ENCODE data around the gene ADRA1B.
A peak's percentile ranks its signal among the peaks of the same experiment; 100 is the strongest.

Gene ADRA1B

DNA sequence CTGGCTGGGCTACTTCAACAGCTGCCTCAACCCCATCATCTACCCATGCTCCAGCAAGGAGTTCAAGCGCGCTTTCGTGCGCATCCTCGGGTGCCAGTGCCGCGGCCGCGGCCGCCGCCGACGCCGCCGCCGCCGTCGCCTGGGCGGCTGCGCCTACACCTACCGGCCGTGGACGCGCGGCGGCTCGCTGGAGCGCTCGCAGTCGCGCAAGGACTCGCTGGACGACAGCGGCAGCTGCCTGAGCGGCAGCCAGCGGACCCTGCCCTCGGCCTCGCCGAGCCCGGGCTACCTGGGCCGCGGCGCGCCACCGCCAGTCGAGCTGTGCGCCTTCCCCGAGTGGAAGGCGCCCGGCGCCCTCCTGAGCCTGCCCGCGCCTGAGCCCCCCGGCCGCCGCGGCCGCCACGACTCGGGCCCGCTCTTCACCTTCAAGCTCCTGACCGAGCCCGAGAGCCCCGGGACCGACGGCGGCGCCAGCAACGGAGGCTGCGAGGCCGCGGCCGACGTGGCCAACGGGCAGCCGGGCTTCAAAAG is 55.7 kb downstream of the ADRA1B start:
- DNase-seq (ENCODE audit: low spot score), result no peak
- peak; percentile 73 for ATAC-seq (ENCODE audit: low read depth)
- H3K36me3 ChIP-seq (ENCODE audit: low read depth), result no peaks in the 10 kb centered on the region
- H3K27me3 ChIP-seq (ENCODE audit: insufficient read depth, poor library complexity, severe bottlenecking), result peaks cover 8% of the 10 kb centered on the region
- no peaks in the 10 kb centered on the region for H3K9me3 ChIP-seq (ENCODE audit: severe bottlenecking)
- no peak overlapping the region for H3K27ac ChIP-seq (ENCODE audit: poor library complexity, severe bottlenecking)
- H3K4me3 ChIP-seq (ENCODE audit: severe bottlenecking), result peak overlapping the region; percentile 32
- peaks cover 9% of the 10 kb centered on the region for H3K4me1 ChIP-seq (ENCODE audit: insufficient read depth, poor library complexity, severe bottlenecking)
- TF ChIP-seq, protein P1, sequence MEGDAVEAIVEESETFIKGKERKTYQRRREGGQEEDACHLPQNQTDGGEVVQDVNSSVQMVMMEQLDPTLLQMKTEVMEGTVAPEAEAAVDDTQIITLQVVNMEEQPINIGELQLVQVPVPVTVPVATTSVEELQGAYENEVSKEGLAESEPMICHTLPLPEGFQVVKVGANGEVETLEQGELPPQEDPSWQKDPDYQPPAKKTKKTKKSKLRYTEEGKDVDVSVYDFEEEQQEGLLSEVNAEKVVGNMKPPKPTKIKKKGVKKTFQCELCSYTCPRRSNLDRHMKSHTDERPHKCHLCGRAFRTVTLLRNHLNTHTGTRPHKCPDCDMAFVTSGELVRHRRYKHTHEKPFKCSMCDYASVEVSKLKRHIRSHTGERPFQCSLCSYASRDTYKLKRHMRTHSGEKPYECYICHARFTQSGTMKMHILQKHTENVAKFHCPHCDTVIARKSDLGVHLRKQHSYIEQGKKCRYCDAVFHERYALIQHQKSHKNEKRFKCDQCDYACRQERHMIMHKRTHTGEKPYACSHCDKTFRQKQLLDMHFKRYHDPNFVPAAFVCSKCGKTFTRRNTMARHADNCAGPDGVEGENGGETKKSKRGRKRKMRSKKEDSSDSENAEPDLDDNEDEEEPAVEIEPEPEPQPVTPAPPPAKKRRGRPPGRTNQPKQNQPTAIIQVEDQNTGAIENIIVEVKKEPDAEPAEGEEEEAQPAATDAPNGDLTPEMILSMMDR (IDR thresholded peaks at IDR 0.05; ENCODE audit: poor library complexity, severe bottlenecking), result no peak

DNA sequence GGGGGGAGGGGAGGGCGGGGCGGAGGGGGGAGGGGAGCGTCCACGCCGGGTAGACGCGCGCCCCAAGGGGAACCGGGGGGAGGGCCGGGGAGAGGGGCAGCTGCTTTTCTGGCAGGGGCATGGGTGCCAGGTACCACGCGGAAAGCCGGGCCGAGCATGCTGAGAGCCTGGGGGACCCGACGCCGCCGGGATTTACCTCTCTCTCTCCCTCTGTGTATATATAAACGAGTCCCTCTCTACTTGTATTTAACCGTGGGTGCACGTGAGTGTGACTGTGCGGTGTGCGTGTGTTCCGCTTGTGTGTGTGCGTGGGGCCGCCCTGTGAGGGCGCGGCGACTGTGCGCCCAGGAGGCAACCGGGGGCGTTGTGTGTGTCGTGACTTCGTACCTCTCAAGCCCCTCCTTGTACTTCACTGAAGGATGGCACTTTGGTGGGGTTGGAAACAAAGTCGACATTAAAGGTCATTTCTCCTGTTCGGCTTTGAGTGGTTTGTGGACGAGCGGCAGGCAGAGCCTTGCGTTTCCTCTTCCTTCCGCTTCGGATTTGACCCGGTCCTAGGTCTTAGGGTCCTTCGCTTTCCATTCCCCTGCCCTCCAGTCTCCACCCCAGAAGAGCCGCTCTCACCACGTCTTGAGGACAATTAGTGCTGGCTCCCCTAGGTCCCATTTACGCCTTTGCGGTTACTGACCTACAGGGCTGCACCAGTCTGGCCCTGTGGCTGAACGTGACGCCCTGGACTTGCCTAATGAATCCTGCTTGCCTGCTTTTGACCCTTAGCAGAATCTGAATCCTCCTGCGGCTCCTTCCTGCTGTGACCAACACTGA is 56.5 kb downstream of the ADRA1B start:
- no peaks in the 10 kb centered on the region for H3K9me3 ChIP-seq (ENCODE audit: severe bottlenecking)
- H3K36me3 ChIP-seq (ENCODE audit: low read depth), result no peaks in the 10 kb centered on the region
- TF ChIP-seq, protein P1 (IDR thresholded peaks at IDR 0.05; ENCODE audit: poor library complexity, severe bottlenecking), result no peak
- H3K27ac ChIP-seq (ENCODE audit: poor library complexity, severe bottlenecking), result no peak overlapping the region
- peaks cover 8% of the 10 kb centered on the region for H3K27me3 ChIP-seq (ENCODE audit: insufficient read depth, poor library complexity, severe bottlenecking)
- H3K4me3 ChIP-seq (ENCODE audit: severe bottlenecking), result no peak overlapping the region
- ATAC-seq (ENCODE audit: low read depth), result no peak
- H3K4me1 ChIP-seq (ENCODE audit: insufficient read depth, poor library complexity, severe bottlenecking), result peaks cover 9% of the 10 kb centered on the region
- DNase-seq (ENCODE audit: low spot score), result no peak

DNA sequence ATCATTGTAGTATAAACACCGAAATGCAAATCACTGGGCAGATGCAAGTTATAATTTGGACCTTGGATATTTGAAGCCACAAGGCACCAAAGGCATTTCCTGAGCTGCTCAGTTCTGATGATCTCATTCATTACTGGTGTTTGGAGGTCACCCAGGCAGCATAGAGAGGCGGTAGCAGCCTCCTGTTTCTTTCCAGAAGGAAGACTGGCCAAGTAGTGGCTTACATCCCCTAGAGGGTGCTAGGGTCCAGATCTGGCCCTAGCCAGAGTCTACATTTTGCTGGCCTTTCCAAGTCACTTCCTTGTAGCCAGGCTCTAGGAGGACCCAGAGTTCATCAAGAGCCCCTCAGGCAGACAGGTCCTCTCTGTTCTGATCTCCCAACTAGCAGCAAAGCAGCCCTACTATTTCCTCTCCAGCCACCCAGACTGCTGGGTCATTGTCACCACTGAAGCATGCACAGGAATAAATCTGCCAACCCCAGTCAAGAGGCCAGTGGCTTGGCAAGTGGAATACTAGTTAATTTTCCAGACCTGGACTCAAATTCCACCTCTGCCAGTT is 59.3 kb downstream of the ADRA1B start:
- no peaks in the 10 kb centered on the region for H3K9me3 ChIP-seq (ENCODE audit: severe bottlenecking)
- no peak for DNase-seq (ENCODE audit: low spot score)
- ATAC-seq (ENCODE audit: low read depth), result peak; percentile 38; the same call in 2 of the 3 replicates

DNA sequence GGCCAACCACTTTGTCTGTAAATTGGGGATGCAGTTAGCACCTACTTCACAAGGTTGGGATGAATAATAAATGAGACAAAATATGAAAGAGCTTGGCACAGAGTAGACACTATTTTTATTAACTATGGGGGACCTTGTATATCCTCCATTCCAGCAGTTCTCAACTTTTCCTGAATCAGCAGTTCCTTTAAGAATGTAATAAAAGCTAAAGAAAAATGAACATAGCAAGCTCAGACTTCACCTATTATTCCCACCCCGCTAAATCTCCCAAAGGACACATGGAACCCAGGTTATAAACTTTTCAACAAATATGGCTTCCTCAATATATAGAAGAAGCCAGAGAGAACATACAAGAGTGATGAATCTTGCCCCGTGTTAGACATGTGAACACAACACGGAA is 60.6 kb downstream of the ADRA1B start:
- Histone ChIP-seq H3K4me3 (ENCODE audit: severe bottlenecking) (no peak overlapping the region), H3K27ac (ENCODE audit: poor library complexity, severe bottlenecking) (no peak overlapping the region), H3K4me1 (ENCODE audit: insufficient read depth, poor library complexity, severe bottlenecking) (peaks cover 6% of the 10 kb centered on the region), H3K9me3 (ENCODE audit: severe bottlenecking) (no peaks in the 10 kb centered on the region), H3K27me3 (ENCODE audit: insufficient read depth, poor library complexity, severe bottlenecking) (no peaks in the 10 kb centered on the region), H3K36me3 (ENCODE audit: low read depth) (no peaks in the 10 kb centered on the region)
- ATAC-seq (ENCODE audit: low read depth) (no peak), DNase-seq (ENCODE audit: low spot score) (no peak)
- TF ChIP-seq, protein P1 (IDR thresholded peaks at IDR 0.05; ENCODE audit: poor library complexity, severe bottlenecking), result no peak

More for the DNA sequence above, 59.3 kb downstream of the ADRA1B start:
- Histone ChIP-seq H3K4me1 (ENCODE audit: insufficient read depth, poor library complexity, severe bottlenecking) (peaks cover 9% of the 10 kb centered on the region), H3K27ac (ENCODE audit: poor library complexity, severe bottlenecking) (no peak overlapping the region), H3K4me3 (ENCODE audit: severe bottlenecking) (no peak overlapping the region), H3K27me3 (ENCODE audit: insufficient read depth, poor library complexity, severe bottlenecking) (peaks cover 8% of the 10 kb centered on the region), H3K36me3 (ENCODE audit: low read depth) (no peaks in the 10 kb centered on the region)
- TF ChIP-seq, protein P1 (IDR thresholded peaks at IDR 0.05; ENCODE audit: poor library complexity, severe bottlenecking), result no peak
